BJ (cell line): ENCODE results near the gene IL1RAP. TPM values are rescaled to one million over a fixed set of nuclear protein-coding genes. Genes with fewer than 3 reads are reported as not detected.

ENCODE experiments used
- CTCF ChIA-PET: fragments of 350-600 bp; formaldehyde crosslinking; extraction: SDS; loops from one replicate; lab custom pipeline; 2021; ENCODE audit warnings: antibody characterized with exemption, inconsistent platforms; lab: Yijun Ruan, JAX
- POLR2A ChIA-PET: fragments of 300-600 bp; sonication (Branson Sonifier 250); formaldehyde crosslinking; extraction: SDS; loops from one replicate; lab custom pipeline; 2021; ENCODE audit warnings: antibody characterized with exemption; lab: Charles Lee
- DNase-seq: peaks from one replicate; pipeline ENCODE4 v3.0.0-alpha.2; 2011; ENCODE audit warnings: low read depth
- H3K27me3 ChIP-seq: 2 replicates; pipeline ENCODE4 v1.6.0; 2011; ENCODE audit warnings: low read length; ENCODE audit not compliant: control insufficient read depth, insufficient read depth
- H3K36me3 ChIP-seq: 2 replicates; pipeline ENCODE4 v1.5.1; 2011; ENCODE audit warnings: low read length; ENCODE audit not compliant: control insufficient read depth, insufficient read depth
- H3K4me3 ChIP-seq: 2 replicates; pipeline ENCODE4 v1.5.1; 2011; ENCODE audit warnings: low read depth, mild to moderate bottlenecking, control low read depth, low read length
- polyA plus RNA-seq: library from polyadenylated mRNA; depleted of rRNA; stranded (reverse); fragments of >200 nt; gene quantifications from 2 replicates; pipeline ENCODE4 v1.2.3, GENCODE V29; 2011
- TF ChIP-seq, protein P1 (sequence below): IDR thresholded peaks from 2 replicates; pipeline ENCODE4 v1.5.1; 2011; ENCODE audit warnings: low read depth, mild to moderate bottlenecking, control low read depth, inconsistent platforms, low read length, moderate library complexity; ENCODE audit not compliant: insufficient read depth

IL1RAP gene
- polyA plus RNA-seq, 1 experiment, result 8.6 TPM

- ChIA-PET CTCF (interaction anchor here (0.6 to 1.1 kb wide), 3 partner anchors 11 to 1380 kb away, joined by 3 read pairs; no protein-coding TSS in a partner anchor), POLR2A (no interaction called here)
- TF ChIP-seq, protein P1, sequence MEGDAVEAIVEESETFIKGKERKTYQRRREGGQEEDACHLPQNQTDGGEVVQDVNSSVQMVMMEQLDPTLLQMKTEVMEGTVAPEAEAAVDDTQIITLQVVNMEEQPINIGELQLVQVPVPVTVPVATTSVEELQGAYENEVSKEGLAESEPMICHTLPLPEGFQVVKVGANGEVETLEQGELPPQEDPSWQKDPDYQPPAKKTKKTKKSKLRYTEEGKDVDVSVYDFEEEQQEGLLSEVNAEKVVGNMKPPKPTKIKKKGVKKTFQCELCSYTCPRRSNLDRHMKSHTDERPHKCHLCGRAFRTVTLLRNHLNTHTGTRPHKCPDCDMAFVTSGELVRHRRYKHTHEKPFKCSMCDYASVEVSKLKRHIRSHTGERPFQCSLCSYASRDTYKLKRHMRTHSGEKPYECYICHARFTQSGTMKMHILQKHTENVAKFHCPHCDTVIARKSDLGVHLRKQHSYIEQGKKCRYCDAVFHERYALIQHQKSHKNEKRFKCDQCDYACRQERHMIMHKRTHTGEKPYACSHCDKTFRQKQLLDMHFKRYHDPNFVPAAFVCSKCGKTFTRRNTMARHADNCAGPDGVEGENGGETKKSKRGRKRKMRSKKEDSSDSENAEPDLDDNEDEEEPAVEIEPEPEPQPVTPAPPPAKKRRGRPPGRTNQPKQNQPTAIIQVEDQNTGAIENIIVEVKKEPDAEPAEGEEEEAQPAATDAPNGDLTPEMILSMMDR, result no peak
- no peak overlapping the region for H3K4me3 ChIP-seq
- DNase-seq, result no peak
- H3K36me3 ChIP-seq, result no peaks in the 10 kb centered on the region
- no peaks in the 10 kb centered on the region for H3K27me3 ChIP-seq
Observed at GRCh38 chr3:190505381-190506003, 8.4 kb upstream of the IL1RAP start.

DNA sequence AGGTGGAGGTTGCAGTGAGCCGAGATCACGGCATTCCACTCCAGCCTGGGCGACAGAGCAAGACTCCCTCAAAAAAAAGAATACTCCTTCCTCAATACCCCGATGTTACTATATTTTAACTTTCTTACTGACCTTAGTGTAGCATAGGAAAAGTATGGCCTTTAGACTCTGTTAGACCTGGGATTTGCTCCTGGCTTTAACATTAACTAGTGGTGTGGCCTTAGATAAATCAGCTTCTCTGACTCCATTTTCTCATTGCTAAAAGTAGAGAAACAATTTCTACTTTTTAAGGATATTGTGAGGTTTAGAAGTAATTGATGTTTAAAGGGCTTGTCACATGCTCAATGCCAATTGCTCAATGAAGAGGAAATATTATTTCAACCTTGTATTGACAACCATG is 7.6 kb upstream of the IL1RAP start:
- POLR2A ChIA-PET, result no interaction called here
- no peak for DNase-seq
- no peak overlapping the region for H3K4me3 ChIP-seq
- TF ChIP-seq, protein P1, result no peak
- H3K36me3 ChIP-seq, result no peaks in the 10 kb centered on the region
- no peaks in the 10 kb centered on the region for H3K27me3 ChIP-seq
- CTCF ChIA-PET, result no interaction called here

GRCh38 chr3:190512666-190513065 is 1.2 kb upstream of the IL1RAP start:
- CTCF ChIA-PET, result interaction anchor here (1.4 to 3.8 kb wide), 3 partner anchors 158 to 192 kb away, joined by 4 to 25 read pairs (median 6); no protein-coding TSS in a partner anchor
- H3K4me3 ChIP-seq, result no peak overlapping the region
- no peaks in the 10 kb centered on the region for H3K36me3 ChIP-seq
- no peaks in the 10 kb centered on the region for H3K27me3 ChIP-seq
- POLR2A ChIA-PET, result no interaction called here
- TF ChIP-seq, protein P1, result no peak
- DNase-seq, result no peak

DNA sequence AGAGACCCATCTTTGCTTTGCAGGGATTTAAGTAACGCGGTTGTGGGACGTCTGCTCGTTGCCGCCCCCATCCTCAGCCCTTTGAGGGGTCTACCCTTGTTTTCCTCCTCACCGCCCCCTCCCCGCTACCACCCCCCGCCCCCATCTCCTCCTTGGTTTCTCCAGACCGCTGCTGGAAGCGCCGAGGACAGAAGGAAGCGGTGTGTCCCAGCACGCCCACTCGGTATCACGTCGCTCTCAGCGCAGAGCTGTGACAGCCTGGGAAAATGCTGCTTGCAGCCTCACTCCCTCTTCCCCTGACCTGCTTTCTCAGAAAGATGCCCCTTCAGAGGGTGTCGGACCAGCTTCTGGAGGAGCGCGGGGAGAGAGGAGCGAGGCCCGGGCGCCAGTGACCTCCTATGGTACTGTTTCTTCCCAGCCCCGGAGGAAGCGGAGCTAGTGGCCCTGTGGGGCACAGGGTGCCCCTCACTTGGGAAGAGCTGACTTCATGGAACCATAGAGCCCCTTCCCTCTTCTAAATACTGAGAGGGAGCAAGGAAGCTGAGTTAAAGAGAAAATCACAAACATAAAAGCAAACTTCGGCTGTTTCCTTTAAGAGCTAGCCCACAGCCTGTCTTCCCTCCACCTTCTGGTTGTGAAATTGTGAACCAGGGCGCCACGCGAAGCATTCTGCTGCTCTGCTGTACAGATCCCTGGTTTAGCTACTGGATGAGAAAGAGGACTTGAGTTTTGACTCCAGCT is 698 bp downstream of the IL1RAP start:
- ChIA-PET CTCF (interaction anchor here (0.6 to 3.8 kb wide), 8 partner anchors 10 to 852 kb away, joined by 3 to 25 read pairs (median 4); no protein-coding TSS in a partner anchor), POLR2A (interaction anchor here (0.7 kb wide), 1 partner anchor 291 kb away, joined by 6 read pairs; no protein-coding TSS in a partner anchor)
- no peak for DNase-seq
- Histone ChIP-seq H3K36me3 (no peaks in the 10 kb centered on the region), H3K4me3 (peak overlapping the region; percentile 57), H3K27me3 (no peaks in the 10 kb centered on the region)
- TF ChIP-seq, protein P1, result no peak

GRCh38 chr3:190516416-190516815 is 2.5 kb downstream of the IL1RAP start:
- no peak for DNase-seq
- POLR2A ChIA-PET, result interaction anchor here (0.5 kb wide), 1 partner anchor 11 kb away, joined by 5 read pairs; no protein-coding TSS in a partner anchor
- H3K27me3 ChIP-seq, result no peaks in the 10 kb centered on the region
- TF ChIP-seq, protein P1, result no peak
- H3K4me3 ChIP-seq, result no peak overlapping the region
- no peaks in the 10 kb centered on the region for H3K36me3 ChIP-seq
- CTCF ChIA-PET, result interaction anchor here (0.9 to 3.8 kb wide), 3 partner anchors 11 to 181 kb away, joined by 3 to 25 read pairs (median 3); no protein-coding TSS in a partner anchor
